Left ventricle myocardium superior (tissue), 1 donor: ENCODE measurements around the gene GNL3. TPM values are rescaled to one million over a fixed set of nuclear protein-coding genes. Genes with fewer than 3 reads are reported as not detected.

ENCODE experiments used
- total RNA-seq: library from RNA; stranded (reverse); fragmentation: NEBNext Ultra II Directional; extraction: Animal tissue kit (Norgen Biotek cat#: 25700); gene quantifications from one replicate; pipeline ENCODE4 v1.2.1, GENCODE V29; 2021
- donor health status: DM: no; HTN: yes; CAD: no; lungs with severe emphysema.

Gene GNL3
- total RNA-seq, 1 donor from 2014 or later: 27.8 TPM

Other genes starting within 250 kb of the GNL3 start
- 9.1 TPM for gene SEMA3G, start 240.9 kb upstream of the GNL3 start, total RNA-seq
- 8,945 TPM for gene TNNC1, start 232.0 kb upstream of the GNL3 start, total RNA-seq
- 48.3 TPM for gene NISCH, start 230.4 kb upstream of the GNL3 start, total RNA-seq
- 69.7 TPM for gene STAB1, start 190.7 kb upstream of the GNL3 start, total RNA-seq
- 68.3 TPM for gene NT5DC2, start 152.2 kb upstream of the GNL3 start, total RNA-seq
- 58.7 TPM for gene UQCC5, start 149.4 kb upstream of the GNL3 start, total RNA-seq
- 55.0 TPM for gene PBRM1, start 119 bp upstream of the GNL3 start, total RNA-seq
- gene GLT8D1, start 19.8 kb downstream of the GNL3 start, total RNA-seq: 27.4 TPM
- 84.1 TPM for gene SPCS1, start 20.1 kb downstream of the GNL3 start, total RNA-seq
- 21.3 TPM for gene NEK4, start 84.9 kb downstream of the GNL3 start, total RNA-seq
- not detected for gene ITIH1, start 91.6 kb downstream of the GNL3 start, total RNA-seq
- gene ITIH3, start 108.8 kb downstream of the GNL3 start, total RNA-seq: not detected
- gene ITIH4, start 144.6 kb downstream of the GNL3 start, total RNA-seq: 4.1 TPM
- 10.9 TPM for gene MUSTN1, start 149.0 kb downstream of the GNL3 start, total RNA-seq
- gene STIMATE, start 211.5 kb downstream of the GNL3 start, total RNA-seq: 9.0 TPM